Ectodermal cell (in vitro differentiated cells): Measurements from ENCODE around the gene GORASP2. TPM values are rescaled to one million over a fixed set of nuclear protein-coding genes. Genes with fewer than 3 reads are reported as not detected.

Experiments used
- H3K27ac ChIP-seq: 2 replicates; pipeline ENCODE4 v1.7.0; 2013; ENCODE audit warnings: mild to moderate bottlenecking, low read depth, low read length; ENCODE audit not compliant: insufficient read depth, poor library complexity, severe bottlenecking
- H3K27me3 ChIP-seq: 2 replicates; pipeline ENCODE4 v1.7.0; 2013; ENCODE audit warnings: mild to moderate bottlenecking, low read length; ENCODE audit not compliant: insufficient read depth, control insufficient read depth, poor library complexity, severe bottlenecking
- H3K36me3 ChIP-seq: one replicate; pipeline ENCODE4 v1.7.0; 2013; ENCODE audit warnings: low read length; ENCODE audit not compliant: control insufficient read depth, insufficient read depth
- H3K4me1 ChIP-seq: one replicate; pipeline ENCODE4 v1.7.0; 2013; ENCODE audit warnings: low read length; ENCODE audit not compliant: control insufficient read depth, insufficient read depth
- H3K4me3 ChIP-seq: 2 replicates; pipeline ENCODE4 v1.7.0; 2013; ENCODE audit warnings: low read depth, low read length, control low read depth; ENCODE audit not compliant: insufficient read depth
- H3K9me3 ChIP-seq: 2 replicates; pipeline ENCODE4 v1.7.0; 2013; ENCODE audit warnings: mild to moderate bottlenecking, low read length, moderate library complexity; ENCODE audit not compliant: control insufficient read depth
- WGBS, 2 experiments: methylation state at CpG; one replicate each; pipeline ENCODE4 v1.1.7; 2013; ENCODE audit warnings: missing lambda C conversion rate in 2 of 2; 5-methylcytosine and 5-hydroxymethylcytosine counted together
- polyA plus RNA-seq, 4 experiments: library from polyadenylated mRNA; stranded (reverse); fragments of 50-300 nt; gene quantifications; one replicate each; pipeline ENCODE4 v1.2.3, GENCODE V29; 2013

GORASP2 gene
- polyA plus RNA-seq (2013, experiment 1 of 4) = 89.3 TPM
- polyA plus RNA-seq (2013, experiment 2 of 4) = 99.4 TPM
- 66.9 TPM for polyA plus RNA-seq (2013, experiment 3 of 4)
- polyA plus RNA-seq (2013, experiment 4 of 4) = 78.0 TPM

DNA sequence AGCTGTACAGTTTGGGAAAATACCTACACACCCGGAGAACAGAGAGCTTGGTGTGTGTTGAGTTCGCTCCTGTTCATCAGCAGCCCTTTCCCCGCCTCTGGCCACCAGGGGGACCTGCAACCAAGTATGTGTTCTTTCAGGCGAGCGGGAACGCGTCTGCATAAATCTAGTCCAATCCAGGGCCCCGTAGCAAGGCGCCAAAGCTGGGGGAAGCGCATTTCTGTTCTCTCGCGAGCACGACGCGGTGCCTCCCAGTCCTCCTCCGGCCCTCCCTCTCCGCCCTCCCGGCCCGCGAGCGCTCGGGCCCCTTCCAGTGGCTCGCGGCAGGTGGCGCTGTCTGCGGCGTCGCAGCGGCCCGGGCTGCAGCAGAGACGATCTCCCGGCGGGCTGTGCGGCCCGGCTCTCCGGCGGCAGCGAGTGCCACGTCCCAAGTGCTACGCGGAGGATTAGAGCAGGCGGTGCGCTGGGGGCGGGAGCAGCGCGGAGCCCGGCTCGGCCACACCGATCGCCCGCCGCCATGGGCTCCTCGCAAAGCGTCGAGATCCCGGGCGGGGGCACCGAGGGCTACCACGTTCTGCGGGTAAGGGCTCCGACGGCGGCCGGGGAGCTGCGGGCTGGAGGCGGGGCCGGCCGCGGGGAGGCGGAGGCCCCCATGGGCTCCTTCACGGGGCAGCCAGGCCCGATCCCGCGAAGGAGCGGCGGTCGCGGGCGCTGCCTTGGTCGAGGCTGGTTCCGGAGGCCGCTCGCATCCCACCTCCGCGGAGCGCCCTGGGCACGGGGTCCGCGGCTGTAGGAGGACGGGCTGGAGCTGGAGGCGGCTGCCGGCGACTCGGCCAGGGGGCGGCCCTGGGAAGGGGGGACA is at the start of gene GORASP2:
Gene GORASP2 (plus strand): TSS at position 430 of the 862 bp plus-strand sequence. CDS start 88 bp downstream, at position 518.
- H3K4me1 ChIP-seq = peaks cover 14% of the 10 kb centered on the region
- H3K27ac ChIP-seq = peak within 1 kb of the TSS; percentile 93
- no peaks in the 10 kb centered on the region for H3K36me3 ChIP-seq
- 1% methylated on average over 95 of the region's 95 CpGs for WGBS, 2 experiments
- peaks cover 3% of the 10 kb centered on the region for H3K9me3 ChIP-seq
- H3K4me3 ChIP-seq = peak within 1 kb of the TSS; percentile 98
- no peaks in the 10 kb centered on the region for H3K27me3 ChIP-seq

GRCh38 chr2:170881840-170882239 is 47.2 kb upstream of the GORASP2 start:
- no peaks in the 10 kb centered on the region for H3K4me1 ChIP-seq
- no peak overlapping the region for H3K4me3 ChIP-seq
- H3K27ac ChIP-seq = no peak overlapping the region
- no peaks in the 10 kb centered on the region for H3K36me3 ChIP-seq
- no peaks in the 10 kb centered on the region for H3K9me3 ChIP-seq
- no peaks in the 10 kb centered on the region for H3K27me3 ChIP-seq
- WGBS, 2 experiments = 83 to 84% methylated on average over 3 of the region's 3 CpGs

DNA sequence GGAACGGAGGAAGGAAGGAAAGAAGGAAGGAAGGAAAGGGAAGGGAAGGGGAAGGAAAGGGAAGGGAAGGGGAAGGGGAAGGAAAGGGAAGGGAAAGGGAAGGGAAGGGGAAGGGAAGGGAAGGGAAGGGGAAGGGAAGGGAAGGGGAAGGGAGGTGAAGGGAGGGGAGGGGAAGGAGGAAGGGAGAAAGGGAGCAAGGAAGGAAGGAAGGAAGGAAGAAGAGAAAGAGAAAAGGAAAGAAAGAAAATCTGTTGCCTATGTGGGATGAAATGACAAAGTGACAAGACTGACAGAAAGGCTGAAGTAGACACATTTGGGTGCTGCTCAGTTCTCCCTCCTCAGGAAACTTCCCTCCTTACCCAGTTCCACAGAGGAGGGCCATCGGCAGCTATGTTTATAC is 46.3 kb upstream of the GORASP2 start:
- Histone ChIP-seq H3K9me3 (no peaks in the 10 kb centered on the region), H3K36me3 (no peaks in the 10 kb centered on the region)
- WGBS, 2 experiments = 87 to 94% methylated on average over 2 of the region's 2 CpGs

GRCh38 chr2:170883683-170884082 is 45.4 kb upstream of the GORASP2 start:
- WGBS, 2 experiments = 88 to 91% methylated on average over 2 of the region's 2 CpGs
- Histone ChIP-seq H3K4me3 (no peak overlapping the region), H3K36me3 (no peaks in the 10 kb centered on the region), H3K9me3 (no peaks in the 10 kb centered on the region), H3K27ac (no peak overlapping the region), H3K4me1 (no peaks in the 10 kb centered on the region), H3K27me3 (no peaks in the 10 kb centered on the region)

More for the DNA sequence above, 46.3 kb upstream of the GORASP2 start:
- Histone ChIP-seq H3K4me3 (no peak overlapping the region), H3K27ac (no peak overlapping the region), H3K27me3 (no peaks in the 10 kb centered on the region), H3K4me1 (no peaks in the 10 kb centered on the region)

GRCh38 chr2:170885130-170885791 is 43.8 kb upstream of the GORASP2 start:
- no peak overlapping the region for H3K27ac ChIP-seq
- no peaks in the 10 kb centered on the region for H3K36me3 ChIP-seq
- H3K4me3 ChIP-seq = no peak overlapping the region
- H3K9me3 ChIP-seq = no peaks in the 10 kb centered on the region
- no peaks in the 10 kb centered on the region for H3K4me1 ChIP-seq
- 90 to 93% methylated on average over 5 of the region's 5 CpGs for WGBS, 2 experiments
- no peaks in the 10 kb centered on the region for H3K27me3 ChIP-seq

DNA sequence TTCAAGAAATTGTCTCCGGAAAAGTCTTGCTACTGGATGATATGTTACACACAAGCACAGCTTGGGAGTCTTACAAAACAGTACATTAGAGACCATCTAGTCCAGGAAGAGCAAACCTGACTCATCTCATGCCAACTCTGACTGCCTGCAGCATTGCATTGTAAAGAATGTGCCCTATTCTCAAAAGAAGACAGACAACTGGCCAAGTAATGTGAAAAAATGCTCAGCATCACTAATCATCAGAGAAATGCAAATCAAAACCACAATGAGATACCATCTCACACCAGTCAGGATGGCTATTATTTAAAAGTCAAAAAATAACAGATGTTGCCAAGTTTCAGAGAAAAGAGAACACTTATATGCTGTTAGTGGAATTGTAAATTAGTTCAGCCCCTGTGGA is 42.7 kb upstream of the GORASP2 start:
- Histone ChIP-seq H3K4me1 (no peaks in the 10 kb centered on the region), H3K27ac (no peak overlapping the region), H3K27me3 (no peaks in the 10 kb centered on the region), H3K4me3 (no peak overlapping the region), H3K36me3 (no peaks in the 10 kb centered on the region), H3K9me3 (no peaks in the 10 kb centered on the region)
- 95 to 96% methylated on average over 1 of the region's 1 CpG for WGBS, 2 experiments

- no peaks in the 10 kb centered on the region for H3K4me1 ChIP-seq
- H3K9me3 ChIP-seq = no peaks in the 10 kb centered on the region
- H3K4me3 ChIP-seq = no peak overlapping the region
- no peak overlapping the region for H3K27ac ChIP-seq
- H3K27me3 ChIP-seq = no peaks in the 10 kb centered on the region
- H3K36me3 ChIP-seq = no peaks in the 10 kb centered on the region
Observed at GRCh38 chr2:170887496-170887895, 41.6 kb upstream of the GORASP2 start.

DNA sequence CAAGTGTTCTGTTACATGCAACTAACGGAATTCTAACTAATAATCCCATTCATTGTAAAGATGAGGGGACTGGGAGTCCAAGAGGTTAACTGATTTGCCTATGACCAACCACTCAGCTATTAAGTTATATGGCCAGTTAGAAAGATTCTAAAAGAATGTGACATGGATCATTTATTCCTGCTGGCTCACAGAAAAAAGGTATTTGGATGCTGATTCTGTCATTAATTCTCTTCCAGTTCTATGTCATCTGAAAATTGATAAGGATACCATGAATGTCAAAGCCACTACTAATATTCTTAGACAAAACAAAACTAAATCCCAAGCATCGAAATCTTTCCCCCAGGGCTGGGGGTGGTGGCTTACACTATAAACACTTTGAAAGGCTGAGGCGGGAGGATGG is 41.2 kb upstream of the GORASP2 start:
- Histone ChIP-seq H3K27ac (no peak overlapping the region), H3K4me1 (no peaks in the 10 kb centered on the region), H3K4me3 (no peak overlapping the region), H3K36me3 (no peaks in the 10 kb centered on the region), H3K27me3 (no peaks in the 10 kb centered on the region), H3K9me3 (no peaks in the 10 kb centered on the region)
- 91 to 94% methylated on average over 2 to 3 of the region's 3 CpGs for WGBS, 2 experiments

GRCh38 chr2:170891893-170892292 is 37.2 kb upstream of the GORASP2 start:
- H3K36me3 ChIP-seq = no peaks in the 10 kb centered on the region
- WGBS, 2 experiments = 90 to 91% methylated on average over 4 of the region's 4 CpGs
- H3K27ac ChIP-seq = no peak overlapping the region
- H3K4me1 ChIP-seq = no peaks in the 10 kb centered on the region
- no peaks in the 10 kb centered on the region for H3K27me3 ChIP-seq
- no peaks in the 10 kb centered on the region for H3K9me3 ChIP-seq
- H3K4me3 ChIP-seq = no peak overlapping the region

DNA sequence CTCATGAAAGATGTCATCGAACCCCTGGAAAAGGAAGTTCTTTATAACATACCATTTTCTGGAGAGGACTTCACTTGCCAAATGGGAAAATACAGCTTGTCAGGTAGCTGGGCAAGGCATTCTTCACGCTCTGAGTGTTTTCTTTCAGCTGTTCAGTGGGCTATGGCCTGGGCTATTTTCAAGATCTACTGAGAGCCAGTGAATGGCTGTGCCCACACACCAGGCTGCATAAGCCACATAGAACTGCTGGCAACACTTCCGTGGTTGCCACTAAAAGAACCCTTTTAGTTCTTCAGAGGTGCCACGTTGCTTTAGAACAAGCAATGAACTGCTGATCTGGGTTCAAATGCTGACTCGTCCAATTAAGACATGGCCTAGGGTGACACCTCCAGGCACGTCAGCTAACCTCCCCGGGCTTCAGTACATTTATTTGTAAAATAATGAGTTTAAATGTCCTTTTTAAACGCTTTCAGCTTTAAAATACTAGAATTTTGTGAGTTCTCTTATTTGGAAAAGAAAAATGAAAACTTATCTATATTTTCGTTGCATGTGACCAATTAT is 36.6 kb upstream of the GORASP2 start:
- H3K9me3 ChIP-seq = no peaks in the 10 kb centered on the region
- H3K4me3 ChIP-seq = no peak overlapping the region
- H3K4me1 ChIP-seq = no peaks in the 10 kb centered on the region
- H3K27me3 ChIP-seq = no peaks in the 10 kb centered on the region
- WGBS, 2 experiments = 93 to 96% methylated on average over 7 to 9 of the region's 9 CpGs
- H3K36me3 ChIP-seq = no peaks in the 10 kb centered on the region
- H3K27ac ChIP-seq = no peak overlapping the region
